PC-9 (cell line): ENCODE data around the gene PROM1. TPM values are rescaled to one million over a fixed set of nuclear protein-coding genes. Genes with fewer than 3 reads are reported as not detected.

Experiments used
- BruUV-seq: library from RNA; stranded (reverse); fragments of 400-500 nt; replicated peaks from 2 replicates; lab custom pipeline; 2021; lab: Mats Ljungman, UMichigan
- CTCF ChIA-PET: fragments of 300-600 bp; sonication (Branson Sonifier 250); formaldehyde crosslinking; loops from one replicate; lab custom pipeline; 2022; ENCODE audit warnings: antibody characterized with exemption; lab: Charles Lee
- POLR2A ChIA-PET: fragments of 300-600 bp; sonication (Branson Sonifier 250); formaldehyde crosslinking; loops from one replicate; lab custom pipeline; 2022; ENCODE audit warnings: antibody characterized with exemption; ENCODE audit not compliant: unreplicated experiment; lab: Charles Lee
- DNase-seq, 2 experiments: peaks; one replicate each; pipeline versions ENCODE4 v3.0.0 to v3.0.0-alpha.2; 2015 to 2022; ENCODE audit warnings: mixed read lengths in 1 of 2
- H2AFZ ChIP-seq: fragments of 200-600 bp; sonication (generic); 2 replicates; pipeline ENCODE4 v1.8.1; 2017; ENCODE audit warnings: antibody characterized with exemption
- H3F3A ChIP-seq: fragments of 200-600 bp; sonication (generic); 2 replicates; pipeline ENCODE4 v1.8.1; 2017; ENCODE audit warnings: antibody characterized with exemption, mild to moderate bottlenecking, low read depth; ENCODE audit not compliant: insufficient read depth
- H3K27ac ChIP-seq: fragments of 200-600 bp; sonication (generic); 2 replicates; pipeline ENCODE4 v1.6.1; 2016; ENCODE audit warnings: mixed run types
- H3K27me3 ChIP-seq: fragments of 200-600 bp; sonication (generic); 2 replicates; pipeline ENCODE4 v1.6.1; 2016; ENCODE audit warnings: low read depth, mixed run types; ENCODE audit not compliant: insufficient read depth
- H3K36me3 ChIP-seq: fragments of 200-600 bp; sonication (generic); 2 replicates; pipeline ENCODE4 v1.6.1; 2016; ENCODE audit warnings: low read depth, mixed run types
- H3K4me1 ChIP-seq: fragments of 200-600 bp; sonication (generic); replicated peaks from 2 replicates; pipeline ENCODE4 v1.6.1; 2016; ENCODE audit warnings: mixed run types; ENCODE audit not compliant: insufficient read depth
- H3K4me2 ChIP-seq: fragments of 200-600 bp; sonication (generic); 2 replicates; pipeline ENCODE4 v1.6.1; 2017; ENCODE audit warnings: mixed run types
- H3K4me3 ChIP-seq: fragments of 200-600 bp; sonication (generic); 2 replicates; pipeline ENCODE4 v1.6.1; 2016; ENCODE audit warnings: mixed run types
- H3K79me2 ChIP-seq: fragments of 200-600 bp; sonication (generic); 2 replicates; pipeline ENCODE4 v1.6.1; 2017; ENCODE audit warnings: low read depth, mixed run types
- H3K9me2 ChIP-seq: fragments of 200-600 bp; sonication (generic); 2 replicates; pipeline ENCODE4 v1.8.1; 2017; ENCODE audit warnings: mild to moderate bottlenecking; ENCODE audit not compliant: insufficient read depth
- H3K9me3 ChIP-seq: fragments of 200-600 bp; sonication (generic); 2 replicates; pipeline ENCODE4 v1.8.1; 2016; ENCODE audit warnings: low read depth; ENCODE audit not compliant: insufficient read depth
- H4K20me1 ChIP-seq: fragments of 200-600 bp; sonication (generic); 2 replicates; pipeline ENCODE4 v1.8.1; 2017; ENCODE audit not compliant: insufficient read depth
- EZH2 ChIP-seq: fragments of 200-600 bp; sonication (generic); IDR thresholded peaks from 2 replicates; pipeline ENCODE4 v1.8.0; 2017; ENCODE audit warnings: antibody characterized with exemption, low read depth
- intact Hi-C: fragments of 100-400 bp; cut with micrococcal nuclease; formaldehyde crosslinking; loops from one replicate; pipeline ENCODE4 v1.10.0; 2022; ENCODE audit not compliant: unreplicated experiment
- total RNA-seq: library from RNA; stranded (reverse); gene quantifications from 2 replicates; pipeline ENCODE4 v1.2.3, GENCODE V29; 2021
- TF ChIP-seq, protein P1 (sequence below): fragments of 200-600 bp; sonication (generic); conservative IDR thresholded peaks from 2 replicates; pipeline ENCODE4 v1.6.1; 2017; ENCODE audit warnings: mixed run types, antibody characterized with exemption, mild to moderate bottlenecking, moderate library complexity

Gene PROM1
- total RNA-seq, 1 experiment from 2014 or later = not detected

DNA sequence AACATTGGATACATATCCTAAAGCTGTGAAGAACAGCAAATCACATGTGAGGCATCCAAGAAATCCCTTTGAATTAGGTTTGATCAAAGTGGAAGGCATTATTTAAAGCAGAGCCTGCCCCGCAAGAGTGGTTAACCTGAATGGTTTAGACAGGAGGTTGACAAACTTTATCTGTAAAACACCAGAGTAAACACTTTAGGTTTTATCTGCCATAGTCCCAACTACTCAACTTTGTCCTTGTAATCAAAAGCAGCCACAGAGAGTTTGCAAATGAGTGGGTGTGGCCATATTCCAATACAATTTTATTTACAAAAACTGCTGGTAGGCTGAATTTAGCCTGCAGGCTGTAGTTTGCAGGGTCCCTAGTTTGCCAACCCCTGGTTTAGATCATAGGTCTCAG lies 95.6 kb downstream of the PROM1 start:
- no peak for DNase-seq
- no peaks in the 10 kb centered on the region for H3K36me3 ChIP-seq
- no peaks in the 10 kb centered on the region for H3K4me1 ChIP-seq
- no peak overlapping the region for H3K4me2 ChIP-seq
- no peak overlapping the region for H2AFZ ChIP-seq
- no peaks in the 10 kb centered on the region for H4K20me1 ChIP-seq
- H3K27ac ChIP-seq = no peak overlapping the region
- ChIA-PET POLR2A (no interaction called here), CTCF (no interaction called here)
- no peaks in the 10 kb centered on the region; the same call in 1 of the 2 replicates for H3K27me3 ChIP-seq
- H3K79me2 ChIP-seq = no peaks in the 10 kb centered on the region
- H3K9me3 ChIP-seq = no peaks in the 10 kb centered on the region
- no peaks in the 10 kb centered on the region for H3F3A ChIP-seq
- H3K9me2 ChIP-seq = no peaks in the 10 kb centered on the region
- no peak for TF ChIP-seq EZH2
- TF ChIP-seq, protein P1, sequence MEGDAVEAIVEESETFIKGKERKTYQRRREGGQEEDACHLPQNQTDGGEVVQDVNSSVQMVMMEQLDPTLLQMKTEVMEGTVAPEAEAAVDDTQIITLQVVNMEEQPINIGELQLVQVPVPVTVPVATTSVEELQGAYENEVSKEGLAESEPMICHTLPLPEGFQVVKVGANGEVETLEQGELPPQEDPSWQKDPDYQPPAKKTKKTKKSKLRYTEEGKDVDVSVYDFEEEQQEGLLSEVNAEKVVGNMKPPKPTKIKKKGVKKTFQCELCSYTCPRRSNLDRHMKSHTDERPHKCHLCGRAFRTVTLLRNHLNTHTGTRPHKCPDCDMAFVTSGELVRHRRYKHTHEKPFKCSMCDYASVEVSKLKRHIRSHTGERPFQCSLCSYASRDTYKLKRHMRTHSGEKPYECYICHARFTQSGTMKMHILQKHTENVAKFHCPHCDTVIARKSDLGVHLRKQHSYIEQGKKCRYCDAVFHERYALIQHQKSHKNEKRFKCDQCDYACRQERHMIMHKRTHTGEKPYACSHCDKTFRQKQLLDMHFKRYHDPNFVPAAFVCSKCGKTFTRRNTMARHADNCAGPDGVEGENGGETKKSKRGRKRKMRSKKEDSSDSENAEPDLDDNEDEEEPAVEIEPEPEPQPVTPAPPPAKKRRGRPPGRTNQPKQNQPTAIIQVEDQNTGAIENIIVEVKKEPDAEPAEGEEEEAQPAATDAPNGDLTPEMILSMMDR = no peak
- intact Hi-C loops = no loop called here
- BruUV-seq = no TSS peak
- H3K4me3 ChIP-seq = no peak overlapping the region

DNA sequence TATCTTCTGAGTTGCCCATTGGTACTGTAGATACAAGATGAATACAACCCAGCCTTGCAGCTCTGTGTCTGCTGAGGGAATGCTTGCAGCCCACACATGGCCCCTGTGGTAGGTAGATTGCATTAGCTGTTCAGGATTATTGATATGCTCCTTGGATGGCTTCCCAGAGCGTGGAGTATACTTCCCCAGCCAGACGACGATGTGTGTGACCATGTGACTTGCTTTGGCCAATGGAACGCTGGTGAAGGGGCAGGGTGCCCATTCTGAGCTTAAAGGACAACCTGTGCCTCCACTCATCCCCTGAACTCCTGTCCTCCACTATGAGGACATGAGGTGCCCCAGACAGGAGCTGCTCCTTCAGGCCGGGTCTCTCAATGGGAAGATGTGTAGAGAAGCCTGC lies 96.9 kb downstream of the PROM1 start:
- no peaks in the 10 kb centered on the region for H3K9me2 ChIP-seq
- no TSS peak for BruUV-seq
- intact Hi-C loops = no loop called here
- no peak overlapping the region for H3K27ac ChIP-seq
- H3K27me3 ChIP-seq = no peaks in the 10 kb centered on the region; the same call in 1 of the 2 replicates
- ChIA-PET POLR2A (no interaction called here), CTCF (no interaction called here)
- no peaks in the 10 kb centered on the region for H3K36me3 ChIP-seq
- no peak overlapping the region for H2AFZ ChIP-seq
- TF ChIP-seq, protein P1 = no peak
- H3F3A ChIP-seq = no peaks in the 10 kb centered on the region
- no peaks in the 10 kb centered on the region for H3K79me2 ChIP-seq
- no peaks in the 10 kb centered on the region for H4K20me1 ChIP-seq
- no peak for DNase-seq
- H3K4me3 ChIP-seq = no peak overlapping the region
- no peaks in the 10 kb centered on the region for H3K4me1 ChIP-seq
- H3K9me3 ChIP-seq = no peaks in the 10 kb centered on the region
- no peak overlapping the region for H3K4me2 ChIP-seq

DNA sequence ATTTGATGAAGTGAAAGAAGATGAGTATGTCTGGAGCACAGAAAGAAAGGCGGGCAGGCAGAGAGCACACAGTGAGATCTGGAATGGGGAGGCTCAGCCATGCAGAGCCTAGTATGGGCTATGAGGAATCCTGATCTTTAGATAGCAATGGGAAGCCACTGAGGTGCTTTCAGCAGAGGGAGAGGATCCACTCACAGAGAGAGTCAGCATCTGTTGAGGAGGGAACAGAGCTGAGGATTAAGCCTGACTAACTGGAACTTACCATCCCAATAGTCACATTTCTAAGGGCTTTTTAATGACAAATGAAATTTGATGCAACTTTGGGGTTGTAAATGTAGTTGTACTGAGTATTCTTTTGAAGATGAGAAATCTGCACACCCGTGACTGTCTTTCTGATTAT lies 100.2 kb downstream of the PROM1 start:
- ChIA-PET CTCF (no interaction called here), POLR2A (no interaction called here)
- no peaks in the 10 kb centered on the region for H3K9me2 ChIP-seq
- no peak overlapping the region for H3K4me3 ChIP-seq
- H3F3A ChIP-seq = no peaks in the 10 kb centered on the region
- no peaks in the 10 kb centered on the region for H3K9me3 ChIP-seq
- H4K20me1 ChIP-seq = no peaks in the 10 kb centered on the region
- H2AFZ ChIP-seq = no peak overlapping the region
- no TSS peak for BruUV-seq
- no peak overlapping the region for H3K27ac ChIP-seq
- H3K36me3 ChIP-seq = no peaks in the 10 kb centered on the region
- intact Hi-C loops = no loop called here
- no peak overlapping the region for H3K4me2 ChIP-seq
- DNase-seq = no peak
- H3K79me2 ChIP-seq = no peaks in the 10 kb centered on the region
- no peaks in the 10 kb centered on the region for H3K27me3 ChIP-seq
- no peaks in the 10 kb centered on the region for H3K4me1 ChIP-seq
- TF ChIP-seq, protein P1 = no peak
- TF ChIP-seq EZH2 = no peak
